ENCODE data around the gene PRKN.

Gene PRKN

DNA sequence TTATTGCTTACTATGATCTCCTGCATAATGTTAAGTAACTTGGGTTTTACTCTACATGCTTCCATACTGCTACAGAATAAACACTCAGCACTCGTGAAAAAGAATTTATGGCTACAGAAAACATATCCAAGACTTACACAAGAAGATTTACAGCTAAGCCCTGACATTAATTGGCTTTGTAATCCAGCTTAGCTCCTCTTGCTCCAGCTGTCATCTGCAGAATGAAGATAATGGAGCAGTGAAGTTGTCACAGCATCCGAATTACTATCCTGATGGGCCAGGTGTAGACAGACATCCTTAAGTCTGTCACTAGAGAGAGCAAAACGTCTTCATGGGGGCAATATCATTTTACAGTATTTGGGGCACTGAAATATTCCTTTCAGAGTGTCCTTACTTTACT, 155.3 kb downstream of the PRKN start:
- Histone ChIP-seq H3K36me3 (replicated peaks; ENCODE audit: insufficient read depth, low read length) (no peaks in the 10 kb centered on the region), H3K9me2 (replicated peaks; ENCODE audit: insufficient read depth, low read length) (no peaks in the 10 kb centered on the region), H3K4me3 (ENCODE audit: low read length) (no peak overlapping the region), H2AFZ (ENCODE audit: low read length) (no peak overlapping the region), H3K9me3 (replicated peaks; ENCODE audit: insufficient read depth, low read length) (no peaks in the 10 kb centered on the region), H3F3A (ENCODE audit: insufficient read depth, low read length) (no peaks in the 10 kb centered on the region), H3K79me2 (ENCODE audit: low read length) (no peaks in the 10 kb centered on the region), H3K27me3 (replicated peaks; ENCODE audit: insufficient read depth, low read length) (no peaks in the 10 kb centered on the region), H3K4me1 (ENCODE audit: low read length) (no peaks in the 10 kb centered on the region), H3K27ac (ENCODE audit: low read length) (no peak overlapping the region), H4K20me1 (ENCODE audit: insufficient read depth, low read length) (no peaks in the 10 kb centered on the region), H3K4me2 (ENCODE audit: low read depth, low read length) (no peak overlapping the region), H3K9ac (ENCODE audit: low read length) (no peak overlapping the region)
- no peak for DNase-seq
- TF ChIP-seq, protein P1, sequence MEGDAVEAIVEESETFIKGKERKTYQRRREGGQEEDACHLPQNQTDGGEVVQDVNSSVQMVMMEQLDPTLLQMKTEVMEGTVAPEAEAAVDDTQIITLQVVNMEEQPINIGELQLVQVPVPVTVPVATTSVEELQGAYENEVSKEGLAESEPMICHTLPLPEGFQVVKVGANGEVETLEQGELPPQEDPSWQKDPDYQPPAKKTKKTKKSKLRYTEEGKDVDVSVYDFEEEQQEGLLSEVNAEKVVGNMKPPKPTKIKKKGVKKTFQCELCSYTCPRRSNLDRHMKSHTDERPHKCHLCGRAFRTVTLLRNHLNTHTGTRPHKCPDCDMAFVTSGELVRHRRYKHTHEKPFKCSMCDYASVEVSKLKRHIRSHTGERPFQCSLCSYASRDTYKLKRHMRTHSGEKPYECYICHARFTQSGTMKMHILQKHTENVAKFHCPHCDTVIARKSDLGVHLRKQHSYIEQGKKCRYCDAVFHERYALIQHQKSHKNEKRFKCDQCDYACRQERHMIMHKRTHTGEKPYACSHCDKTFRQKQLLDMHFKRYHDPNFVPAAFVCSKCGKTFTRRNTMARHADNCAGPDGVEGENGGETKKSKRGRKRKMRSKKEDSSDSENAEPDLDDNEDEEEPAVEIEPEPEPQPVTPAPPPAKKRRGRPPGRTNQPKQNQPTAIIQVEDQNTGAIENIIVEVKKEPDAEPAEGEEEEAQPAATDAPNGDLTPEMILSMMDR (IDR thresholded peaks at IDR 0.05; ENCODE audit: low read length): no peak
- TF ChIP-seq EZH2 (optimal IDR thresholded peaks at IDR 0.05; ENCODE audit: low read depth, low read length): no peak
- no peak for TF ChIP-seq EZH2phosphoT487 (IDR thresholded peaks at IDR 0.05; ENCODE audit: low read length)

DNA sequence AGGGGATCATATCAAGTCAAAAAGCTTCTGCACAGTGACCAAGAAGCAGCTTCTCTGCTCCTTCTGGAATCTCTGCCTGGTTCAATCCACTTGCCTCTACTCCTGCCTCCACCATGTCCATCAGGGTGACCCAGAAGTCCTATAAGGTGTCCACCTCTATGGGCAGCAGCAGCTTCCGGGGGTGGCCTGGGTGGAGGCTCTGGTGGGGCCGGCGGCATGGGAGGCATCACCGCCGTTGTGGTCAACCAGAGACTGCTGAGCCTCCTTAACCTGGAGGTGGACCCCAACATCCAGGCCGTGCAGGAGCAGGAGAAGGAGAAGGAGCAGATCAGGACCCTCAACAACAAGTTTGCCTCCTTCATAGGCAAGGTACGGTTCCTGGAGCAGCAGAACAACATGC, 159.3 kb downstream of the PRKN start:
- Histone ChIP-seq H4K20me1 (ENCODE audit: insufficient read depth, low read length) (no peaks in the 10 kb centered on the region), H2AFZ (ENCODE audit: low read length) (no peak overlapping the region), H3K9me2 (replicated peaks; ENCODE audit: insufficient read depth, low read length) (no peaks in the 10 kb centered on the region), H3K36me3 (replicated peaks; ENCODE audit: insufficient read depth, low read length) (no peaks in the 10 kb centered on the region), H3K4me2 (ENCODE audit: low read depth, low read length) (no peak overlapping the region), H3K4me1 (ENCODE audit: low read length) (no peaks in the 10 kb centered on the region), H3K4me3 (ENCODE audit: low read length) (no peak overlapping the region), H3K9ac (ENCODE audit: low read length) (no peak overlapping the region), H3F3A (ENCODE audit: insufficient read depth, low read length) (no peaks in the 10 kb centered on the region), H3K79me2 (ENCODE audit: low read length) (no peaks in the 10 kb centered on the region), H3K27me3 (replicated peaks; ENCODE audit: insufficient read depth, low read length) (no peaks in the 10 kb centered on the region), H3K9me3 (replicated peaks; ENCODE audit: insufficient read depth, low read length) (no peaks in the 10 kb centered on the region), H3K27ac (ENCODE audit: low read length) (no peak overlapping the region)
- no peak for DNase-seq
- no peak for TF ChIP-seq EZH2 (optimal IDR thresholded peaks at IDR 0.05; ENCODE audit: low read depth, low read length)
- no peak for TF ChIP-seq EZH2phosphoT487 (IDR thresholded peaks at IDR 0.05; ENCODE audit: low read length)
- TF ChIP-seq, protein P1 (IDR thresholded peaks at IDR 0.05; ENCODE audit: low read length): no peak

DNA sequence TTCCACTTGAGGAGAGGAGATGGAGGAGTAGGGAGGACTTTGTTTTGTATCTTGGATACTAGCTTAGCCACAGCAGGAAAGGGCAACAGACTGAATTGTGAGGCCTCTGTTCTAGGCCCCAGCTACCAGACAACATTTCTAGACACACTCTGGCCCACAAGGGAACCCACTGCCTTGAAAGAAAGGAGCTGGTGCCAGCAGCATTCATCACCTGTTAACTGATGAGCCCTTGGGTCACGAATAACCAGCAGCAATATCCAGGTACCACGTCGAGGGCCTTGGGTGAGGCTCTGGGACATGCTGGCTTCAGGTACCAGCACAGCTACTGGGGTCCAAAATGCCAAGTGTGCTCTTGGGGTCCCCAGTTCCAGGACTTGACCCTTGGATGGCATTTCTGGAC, 165.5 kb downstream of the PRKN start:
- Histone ChIP-seq H3K9ac (ENCODE audit: low read length) (no peak overlapping the region), H3F3A (ENCODE audit: insufficient read depth, low read length) (no peaks in the 10 kb centered on the region), H2AFZ (ENCODE audit: low read length) (no peak overlapping the region), H3K27me3 (replicated peaks; ENCODE audit: insufficient read depth, low read length) (no peaks in the 10 kb centered on the region), H3K27ac (ENCODE audit: low read length) (no peak overlapping the region), H3K9me3 (replicated peaks; ENCODE audit: insufficient read depth, low read length) (no peaks in the 10 kb centered on the region), H3K4me3 (ENCODE audit: low read length) (no peak overlapping the region), H3K9me2 (replicated peaks; ENCODE audit: insufficient read depth, low read length) (no peaks in the 10 kb centered on the region), H4K20me1 (ENCODE audit: insufficient read depth, low read length) (no peaks in the 10 kb centered on the region), H3K79me2 (ENCODE audit: low read length) (no peaks in the 10 kb centered on the region), H3K4me2 (ENCODE audit: low read depth, low read length) (no peak overlapping the region), H3K4me1 (ENCODE audit: low read length) (no peaks in the 10 kb centered on the region), H3K36me3 (replicated peaks; ENCODE audit: insufficient read depth, low read length) (no peaks in the 10 kb centered on the region)
- TF ChIP-seq EZH2phosphoT487 (IDR thresholded peaks at IDR 0.05; ENCODE audit: low read length): no peak
- TF ChIP-seq, protein P1 (IDR thresholded peaks at IDR 0.05; ENCODE audit: low read length): no peak
- no peak for TF ChIP-seq EZH2 (optimal IDR thresholded peaks at IDR 0.05; ENCODE audit: low read depth, low read length)
- DNase-seq: no peak
